T-helper 2 cell treated with Interferon-gamma antibody and Interleukin-4, amounts not matched to agents 5 μg/mL and 100 μg/mL, for 36 hours (primary cell): Measurements from ENCODE around the gene C14orf132.
A peak's percentile ranks its signal among the peaks of the same experiment; 100 is the strongest.

Source experiments
- DNase-seq: peaks from one replicate; pipeline ENCODE4 v3.0.0; 2021; ENCODE audit warnings: low spot score
- H3K27ac Mint-ChIP-seq: one replicate; pipeline ENCODE4 v1.8.0; 2021; ENCODE audit warnings: mild to moderate bottlenecking, mixed read lengths
- H3K27me3 Mint-ChIP-seq: one replicate; pipeline ENCODE4 v1.8.0; 2021; ENCODE audit warnings: low read depth, mixed read lengths
- H3K36me3 Mint-ChIP-seq: one replicate; pipeline ENCODE4 v1.8.0; 2021; ENCODE audit warnings: low read depth, mixed read lengths
- H3K4me1 Mint-ChIP-seq: one replicate; pipeline ENCODE4 v1.8.0; 2021; ENCODE audit warnings: low read depth, mixed read lengths
- H3K4me3 Mint-ChIP-seq: one replicate; pipeline ENCODE4 v1.8.0; 2022; ENCODE audit warnings: mild to moderate bottlenecking, moderate library complexity, mixed read lengths
- H3K9me3 Mint-ChIP-seq: one replicate; pipeline ENCODE4 v1.8.0; 2021; ENCODE audit warnings: mixed read lengths

The C14orf132 gene

GRCh38 chr14:96100161-96101064 lies 61.3 kb downstream of the C14orf132 start:
- H3K4me1 Mint-ChIP-seq = no peaks in the 10 kb centered on the region
- no peaks in the 10 kb centered on the region for H3K36me3 Mint-ChIP-seq
- H3K27me3 Mint-ChIP-seq = no peaks in the 10 kb centered on the region
- peak; percentile 10 for DNase-seq
- H3K9me3 Mint-ChIP-seq = no peaks in the 10 kb centered on the region
- no peak overlapping the region for H3K27ac Mint-ChIP-seq
- no peak overlapping the region for H3K4me3 Mint-ChIP-seq

DNA sequence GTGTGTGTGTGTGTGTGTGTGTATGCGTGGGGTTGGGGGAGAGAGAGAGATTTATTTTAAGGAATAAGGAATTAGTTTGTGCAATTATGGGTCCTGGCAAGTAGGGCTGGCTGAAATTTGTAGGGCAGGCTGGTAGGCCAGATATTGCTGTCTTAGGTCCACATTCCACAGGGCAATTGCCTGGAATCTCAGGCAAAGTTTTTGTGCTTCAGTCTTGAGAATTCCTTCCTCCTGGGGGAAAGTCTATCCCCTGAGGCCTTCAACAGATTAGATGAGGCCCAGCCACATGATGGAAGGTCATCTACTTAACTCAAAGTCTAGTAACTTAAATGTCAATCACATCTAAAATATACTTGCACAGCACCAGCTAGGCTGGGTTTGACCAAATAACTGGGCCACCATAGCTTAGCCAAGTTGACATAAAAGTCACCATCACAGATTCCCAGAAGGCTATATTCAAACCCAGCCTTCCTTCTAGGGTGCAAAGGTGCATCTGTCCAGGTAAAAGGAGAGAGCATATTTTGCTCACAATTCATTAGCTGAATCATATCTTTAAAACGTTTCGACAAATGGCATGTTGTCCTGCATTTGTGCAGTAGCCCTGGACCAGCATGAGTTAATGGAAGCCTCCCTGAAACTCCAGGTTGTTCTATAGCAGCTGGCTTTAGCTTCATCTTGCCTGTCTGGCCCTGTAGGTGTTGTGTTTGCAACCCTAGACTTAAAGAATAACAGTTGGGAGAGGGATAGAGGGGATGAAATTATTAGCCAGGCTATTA lies 63.1 kb downstream of the C14orf132 start:
- H3K9me3 Mint-ChIP-seq = no peaks in the 10 kb centered on the region
- H3K4me3 Mint-ChIP-seq = no peak overlapping the region
- no peaks in the 10 kb centered on the region for H3K4me1 Mint-ChIP-seq
- DNase-seq = no peak
- no peak overlapping the region for H3K27ac Mint-ChIP-seq
- no peaks in the 10 kb centered on the region for H3K27me3 Mint-ChIP-seq
- H3K36me3 Mint-ChIP-seq = no peaks in the 10 kb centered on the region

DNA sequence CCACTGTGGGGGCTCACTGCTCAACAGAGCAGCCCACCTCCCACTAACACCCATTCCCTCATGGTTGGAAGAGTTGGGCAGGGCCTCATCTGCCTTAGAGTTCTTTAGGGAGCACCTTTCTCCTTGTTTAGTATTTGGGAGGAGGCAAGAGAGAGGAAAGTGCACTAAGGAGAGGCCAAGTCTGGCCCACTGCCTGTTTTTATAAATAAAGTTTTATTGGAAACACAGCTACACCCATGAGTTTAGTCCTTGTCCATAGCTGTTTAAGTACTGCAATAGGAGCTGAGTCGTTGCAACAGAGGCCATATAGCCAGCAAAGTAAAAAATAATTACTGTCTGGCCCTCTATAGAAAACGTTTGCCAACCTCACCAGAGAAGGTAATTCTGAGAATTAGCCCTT lies 63.9 kb downstream of the C14orf132 start:
- Mint-ChIP-seq H3K27ac (no peak overlapping the region), H3K4me1 (no peaks in the 10 kb centered on the region), H3K9me3 (no peaks in the 10 kb centered on the region), H3K4me3 (no peak overlapping the region), H3K27me3 (no peaks in the 10 kb centered on the region), H3K36me3 (no peaks in the 10 kb centered on the region)
- no peak for DNase-seq

DNA sequence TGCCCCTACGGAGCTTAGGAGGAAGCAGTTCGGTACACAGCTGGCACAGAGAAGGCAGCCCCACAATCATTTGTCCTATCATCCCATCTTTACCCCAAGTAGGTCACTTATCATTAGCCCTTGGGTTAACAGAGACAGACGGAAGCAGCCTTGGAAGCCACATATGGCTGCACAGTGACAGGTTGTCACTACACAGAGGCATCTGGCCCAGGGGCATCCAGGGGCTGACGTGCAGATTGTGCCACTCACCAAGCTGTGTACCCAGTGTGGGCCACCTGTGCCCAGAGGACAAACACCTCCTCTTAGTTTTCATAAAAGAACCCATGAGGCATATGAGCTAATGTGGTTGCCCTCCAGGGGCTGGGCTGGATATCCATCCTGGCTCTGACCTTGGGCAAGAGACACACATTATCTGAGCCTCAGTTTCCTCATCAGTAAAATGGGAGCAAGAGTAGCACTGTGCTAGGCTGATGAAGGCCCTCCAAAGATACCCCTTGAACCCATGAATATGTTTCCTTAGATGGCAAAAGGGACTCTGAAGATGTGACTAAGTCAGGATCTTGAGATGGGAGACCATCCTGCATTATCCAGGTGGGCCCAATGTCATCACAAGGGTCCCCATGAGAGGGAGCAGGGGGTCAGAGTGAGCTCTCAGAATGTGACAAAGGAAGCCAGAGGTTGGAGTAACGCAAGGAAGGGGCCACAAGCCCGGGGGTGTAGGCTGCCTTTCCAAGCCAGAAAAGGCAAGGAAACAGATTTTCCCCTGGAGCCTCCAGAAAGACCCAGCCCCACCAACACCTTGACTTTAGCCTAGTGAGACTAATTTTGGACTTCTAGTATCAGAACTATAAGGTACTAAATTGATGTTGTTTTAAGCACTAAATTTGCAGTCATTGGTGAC lies 64.6 kb downstream of the C14orf132 start:
- no peaks in the 10 kb centered on the region for H3K4me1 Mint-ChIP-seq
- H3K9me3 Mint-ChIP-seq = no peaks in the 10 kb centered on the region
- no peak overlapping the region for H3K4me3 Mint-ChIP-seq
- H3K27me3 Mint-ChIP-seq = no peaks in the 10 kb centered on the region
- H3K27ac Mint-ChIP-seq = no peak overlapping the region
- DNase-seq = no peak
- no peaks in the 10 kb centered on the region for H3K36me3 Mint-ChIP-seq

GRCh38 chr14:96104469-96105057 lies 65.4 kb downstream of the C14orf132 start:
- Mint-ChIP-seq H3K9me3 (no peaks in the 10 kb centered on the region), H3K27ac (no peak overlapping the region), H3K4me1 (no peaks in the 10 kb centered on the region), H3K27me3 (no peaks in the 10 kb centered on the region), H3K36me3 (no peaks in the 10 kb centered on the region), H3K4me3 (no peak overlapping the region)
- no peak for DNase-seq

GRCh38 chr14:96105089-96105925 lies 66.1 kb downstream of the C14orf132 start:
- no peak overlapping the region for H3K4me3 Mint-ChIP-seq
- no peaks in the 10 kb centered on the region for H3K4me1 Mint-ChIP-seq
- H3K27me3 Mint-ChIP-seq = no peaks in the 10 kb centered on the region
- DNase-seq = no peak
- no peaks in the 10 kb centered on the region for H3K9me3 Mint-ChIP-seq
- H3K36me3 Mint-ChIP-seq = no peaks in the 10 kb centered on the region
- no peak overlapping the region for H3K27ac Mint-ChIP-seq

DNA sequence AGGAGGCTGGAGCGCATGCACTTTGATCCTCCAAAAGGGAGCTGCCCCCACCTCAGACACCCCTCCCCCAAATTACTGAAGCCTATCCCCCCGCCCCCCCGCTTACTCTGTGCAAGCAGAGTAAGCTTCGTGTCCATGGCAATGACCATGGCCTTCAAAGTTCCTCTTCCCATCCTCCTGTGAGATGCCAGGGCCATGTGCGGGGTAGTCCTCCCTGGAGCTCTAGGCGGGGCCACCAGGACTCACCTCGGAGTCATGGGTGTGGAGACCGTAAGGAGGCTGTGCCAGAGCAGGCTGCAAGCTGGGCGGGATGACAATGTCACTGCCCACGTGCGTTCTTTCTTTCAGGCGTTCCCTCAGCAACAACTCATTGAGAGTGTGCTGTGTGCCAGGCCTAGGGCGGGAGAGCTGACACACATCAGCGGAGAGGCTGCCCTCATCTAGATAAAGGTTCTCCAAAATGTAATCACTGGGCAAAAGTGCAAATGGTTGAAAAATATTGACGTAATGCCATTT lies 66.8 kb downstream of the C14orf132 start:
- Mint-ChIP-seq H3K27me3 (no peaks in the 10 kb centered on the region), H3K27ac (no peak overlapping the region), H3K36me3 (no peaks in the 10 kb centered on the region)

DNA sequence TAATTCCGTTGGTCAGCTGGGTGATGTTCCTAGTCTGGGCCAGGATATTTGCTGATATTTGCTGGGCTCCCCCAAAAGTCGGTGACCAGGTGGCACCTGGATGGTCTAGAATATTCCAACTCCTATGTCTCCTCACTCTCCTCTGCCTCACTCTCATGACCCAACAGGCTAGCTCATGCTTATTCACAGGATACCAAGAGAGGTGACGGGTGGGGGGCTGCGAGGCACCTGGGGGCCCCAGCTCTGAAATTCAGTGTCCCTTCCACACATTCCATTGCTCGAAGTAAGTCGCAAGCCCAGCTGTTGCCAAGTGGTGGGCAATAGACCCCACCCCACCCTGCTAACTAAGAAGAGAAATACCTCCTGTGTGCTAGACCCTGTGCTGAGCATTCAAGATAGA lies 67.7 kb downstream of the C14orf132 start:
- H3K36me3 Mint-ChIP-seq = no peaks in the 10 kb centered on the region
- no peak overlapping the region for H3K4me3 Mint-ChIP-seq

More for the DNA sequence above, 66.8 kb downstream of the C14orf132 start:
- Mint-ChIP-seq H3K4me3 (no peak overlapping the region), H3K4me1 (no peaks in the 10 kb centered on the region), H3K9me3 (no peaks in the 10 kb centered on the region)
- no peak for DNase-seq

GRCh38 chr14:96108061-96108795 lies 69.1 kb downstream of the C14orf132 start:
- Mint-ChIP-seq H3K27me3 (no peaks in the 10 kb centered on the region), H3K4me1 (no peaks in the 10 kb centered on the region), H3K9me3 (no peaks in the 10 kb centered on the region), H3K4me3 (no peak overlapping the region), H3K36me3 (no peaks in the 10 kb centered on the region), H3K27ac (no peak overlapping the region)
- no peak for DNase-seq

More for the DNA sequence above, 67.7 kb downstream of the C14orf132 start:
- no peaks in the 10 kb centered on the region for H3K9me3 Mint-ChIP-seq
- H3K27ac Mint-ChIP-seq = no peak overlapping the region
- H3K27me3 Mint-ChIP-seq = no peaks in the 10 kb centered on the region
- no peaks in the 10 kb centered on the region for H3K4me1 Mint-ChIP-seq
- DNase-seq = no peak

- Mint-ChIP-seq H3K27me3 (no peaks in the 10 kb centered on the region), H3K4me3 (no peak overlapping the region), H3K4me1 (no peaks in the 10 kb centered on the region), H3K9me3 (no peaks in the 10 kb centered on the region), H3K36me3 (no peaks in the 10 kb centered on the region), H3K27ac (no peak overlapping the region)
- DNase-seq = no peak
Observed at GRCh38 chr14:96108911-96109310, 69.7 kb downstream of the C14orf132 start.

DNA sequence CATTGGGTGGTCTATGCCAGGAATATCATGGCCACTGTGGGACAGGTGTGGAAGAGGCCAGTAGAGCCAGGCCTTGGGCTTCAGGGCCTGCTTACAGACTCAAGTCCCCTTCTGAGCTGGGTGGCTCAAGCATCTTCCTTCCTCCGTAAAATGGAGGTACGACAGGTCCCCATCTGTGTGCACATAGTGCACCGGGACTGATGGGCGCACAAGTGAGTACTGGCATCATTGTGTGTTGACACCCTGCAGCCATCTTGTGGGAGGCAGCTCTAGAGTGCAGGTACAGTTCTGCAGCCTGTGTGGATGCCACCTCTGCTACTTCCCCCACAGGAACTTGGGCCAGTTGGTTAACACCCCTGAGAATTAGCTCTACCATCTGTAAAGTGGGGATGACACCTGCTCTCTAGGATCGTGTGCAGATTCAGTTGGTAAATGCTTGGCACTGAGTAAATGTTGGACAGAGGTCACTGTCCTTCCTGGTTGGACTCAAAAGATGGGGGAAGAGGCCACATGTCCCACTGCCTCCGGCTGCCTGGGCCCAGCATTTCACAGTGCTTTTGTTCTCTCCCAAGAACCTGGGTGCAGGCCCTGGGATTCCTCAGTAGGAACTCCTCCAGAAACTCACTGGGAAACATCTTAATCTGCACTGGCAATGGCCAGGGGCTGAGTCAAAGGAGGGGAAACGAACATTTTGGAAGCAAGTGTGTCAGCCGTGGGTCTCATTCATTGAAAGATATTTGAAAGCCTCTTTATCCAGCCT lies 70.6 kb downstream of the C14orf132 start:
- no peak for DNase-seq
- Mint-ChIP-seq H3K4me3 (no peak overlapping the region), H3K27me3 (no peaks in the 10 kb centered on the region), H3K4me1 (no peaks in the 10 kb centered on the region), H3K27ac (no peak overlapping the region), H3K9me3 (peaks cover 7% of the 10 kb centered on the region), H3K36me3 (no peaks in the 10 kb centered on the region)
